ENCODE results near the gene BRWD1.

BRWD1 gene

GRCh38 chr21:39313571-39314142 lies at the start of gene BRWD1:
Gene BRWD1 (minus strand): TSS chr21:39313632. CDS start chr21:39313491, 141 bp downstream.
- peak; percentile 81 for DNase-seq

- DNase-seq = no peak
These were observed 49.3 kb upstream of the BRWD1 start for GRCh38 chr21:39362733-39363132.

GRCh38 chr21:39359382-39359781 lies 46.0 kb upstream of the BRWD1 start:
- DNase-seq = no peak

- DNase-seq = no peak
These were observed 39.9 kb upstream of the BRWD1 start for GRCh38 chr21:39353295-39353694.

GRCh38 chr21:39350094-39351005 lies 36.9 kb upstream of the BRWD1 start:
- DNase-seq = peak; percentile 8

- DNase-seq = peak; percentile 95
These were observed 36.0 kb upstream of the BRWD1 start for GRCh38 chr21:39349211-39350093.

- peak; percentile 92 for DNase-seq
These were observed 35.2 kb upstream of the BRWD1 start, which contains the start of gene HMGN1 for GRCh38 chr21:39348355-39349210. Gene HMGN1 (minus strand): TSS chr21:39349088. CDS start chr21:39348917, 171 bp downstream.

GRCh38 chr21:39348040-39348354 lies 34.6 kb upstream of the BRWD1 start:
- no peak for DNase-seq

- no peak for DNase-seq
These were observed 34.1 kb upstream of the BRWD1 start for GRCh38 chr21:39347537-39347936.

GRCh38 chr21:39346671-39347331 lies 33.4 kb upstream of the BRWD1 start:
- DNase-seq = no peak

- DNase-seq = no peak
These were observed 32.8 kb upstream of the BRWD1 start for GRCh38 chr21:39346206-39346605.

- no peak for DNase-seq
These were observed 32.0 kb upstream of the BRWD1 start for GRCh38 chr21:39345440-39345839.

GRCh38 chr21:39344848-39345247 lies 31.4 kb upstream of the BRWD1 start:
- DNase-seq = no peak

GRCh38 chr21:39341249-39341923 lies 28.0 kb upstream of the BRWD1 start:
- DNase-seq = no peak

GRCh38 chr21:39340687-39341086 lies 27.3 kb upstream of the BRWD1 start:
- DNase-seq = no peak

GRCh38 chr21:39339231-39339630 lies 25.8 kb upstream of the BRWD1 start:
- no peak for DNase-seq

GRCh38 chr21:39336457-39337008 lies 23.1 kb upstream of the BRWD1 start:
- peak; percentile 96 for DNase-seq

- DNase-seq = no peak
These were observed 21.2 kb upstream of the BRWD1 start for GRCh38 chr21:39334611-39335010.

GRCh38 chr21:39332175-39332574 lies 18.7 kb upstream of the BRWD1 start:
- DNase-seq = no peak

- DNase-seq = no peak
These were observed 16.6 kb upstream of the BRWD1 start for GRCh38 chr21:39330001-39330400.

GRCh38 chr21:39327727-39328126 lies 14.3 kb upstream of the BRWD1 start:
- DNase-seq = no peak

Measured in NCI-H2227 treated with DMSO at 0.1 percent for 48 hours (cell line).